ENCODE measurements around the gene TIMM8A. TPM values are rescaled to one million over a fixed set of nuclear protein-coding genes. Genes with fewer than 3 reads are reported as not detected.

Gene TIMM8A
- total RNA-seq, 3 donors from 2014 or later (not counting 1 experiment from before 2014, with no cell fraction given): 6.0 to 7.4 (median 7.0) TPM

DNA sequence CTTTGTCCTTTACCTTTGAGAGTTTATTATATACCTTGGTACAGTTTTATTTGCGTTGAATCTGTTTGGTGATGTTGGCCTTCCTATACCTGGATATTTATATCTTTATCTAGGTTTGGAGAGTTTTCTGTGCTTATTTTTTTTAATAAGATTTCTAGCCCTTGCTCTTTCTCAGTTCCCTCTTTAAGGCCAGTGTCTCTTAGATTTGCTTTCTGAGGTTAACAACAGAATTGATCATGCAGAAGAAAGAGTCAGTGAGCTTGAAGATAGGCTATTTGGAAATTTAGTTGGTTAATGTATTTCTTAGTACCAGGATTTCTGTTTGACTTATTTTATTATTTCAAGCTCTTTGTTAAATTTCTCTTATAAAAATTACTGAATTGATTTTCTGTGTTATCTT is 44.8 kb downstream of the TIMM8A start:
- peaks cover 0 to 6% of the 10 kb centered on the region in 2 donors for H3K27me3 Mint-ChIP-seq (ENCODE audit: low read depth in 2 of 2)
- no peaks in the 10 kb centered on the region for H3K9me3 Mint-ChIP-seq
- Histone ChIP-seq H3K36me3 (ENCODE audit: control insufficient read depth, insufficient read depth, low read length) (no peaks in the 10 kb centered on the region), H3K4me3 (ENCODE audit: low read length) (no peak overlapping the region), H3K4me1 (ENCODE audit: control insufficient read depth, insufficient read depth, low read length) (no peaks in the 10 kb centered on the region), H3K27ac (ENCODE audit: low read length) (no peak overlapping the region), H3K9me3 (ENCODE audit: control insufficient read depth, insufficient read depth, low read length) (no peaks in the 10 kb centered on the region), H3K27me3 (ENCODE audit: control insufficient read depth, insufficient read depth, low read length) (no peaks in the 10 kb centered on the region)
- no peak for ATAC-seq
- no peaks in the 10 kb centered on the region for H3K36me3 Mint-ChIP-seq
- H3K4me1 Mint-ChIP-seq: no peaks in the 10 kb centered on the region
- TF ChIP-seq, protein P1, sequence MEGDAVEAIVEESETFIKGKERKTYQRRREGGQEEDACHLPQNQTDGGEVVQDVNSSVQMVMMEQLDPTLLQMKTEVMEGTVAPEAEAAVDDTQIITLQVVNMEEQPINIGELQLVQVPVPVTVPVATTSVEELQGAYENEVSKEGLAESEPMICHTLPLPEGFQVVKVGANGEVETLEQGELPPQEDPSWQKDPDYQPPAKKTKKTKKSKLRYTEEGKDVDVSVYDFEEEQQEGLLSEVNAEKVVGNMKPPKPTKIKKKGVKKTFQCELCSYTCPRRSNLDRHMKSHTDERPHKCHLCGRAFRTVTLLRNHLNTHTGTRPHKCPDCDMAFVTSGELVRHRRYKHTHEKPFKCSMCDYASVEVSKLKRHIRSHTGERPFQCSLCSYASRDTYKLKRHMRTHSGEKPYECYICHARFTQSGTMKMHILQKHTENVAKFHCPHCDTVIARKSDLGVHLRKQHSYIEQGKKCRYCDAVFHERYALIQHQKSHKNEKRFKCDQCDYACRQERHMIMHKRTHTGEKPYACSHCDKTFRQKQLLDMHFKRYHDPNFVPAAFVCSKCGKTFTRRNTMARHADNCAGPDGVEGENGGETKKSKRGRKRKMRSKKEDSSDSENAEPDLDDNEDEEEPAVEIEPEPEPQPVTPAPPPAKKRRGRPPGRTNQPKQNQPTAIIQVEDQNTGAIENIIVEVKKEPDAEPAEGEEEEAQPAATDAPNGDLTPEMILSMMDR (IDR thresholded peaks at IDR 0.05): no peak
- no peak overlapping the region for H3K4me3 Mint-ChIP-seq
- DNase-seq: no peak
- no peak overlapping the region for H3K27ac Mint-ChIP-seq
- intact Hi-C loops (cut with micrococcal nuclease): no loop called here
- no CpG with 5 or more reads among the region's 1 CpG for WGBS (ENCODE audit: insufficient coverage)

Other genes with a start within 250 kb of the TIMM8A start
- gene DRP2, start 129.0 kb downstream of the TIMM8A start, total RNA-seq: under 1 TPM in 1 of 3 donors, not detected in 2; 0.07 TPM
- not detected for gene TAF7L, start 57.4 kb downstream of the TIMM8A start, total RNA-seq
- 10 to 100 TPM in 1 of 3 donors, 1 to 10 TPM in 2; 4.4 to 48.2 (median 9.0) TPM for gene BTK, start 37.4 kb upstream of the TIMM8A start, total RNA-seq
- 100 to 1,000 TPM in 1 of 3 donors, 10 to 100 TPM in 2; 88.0 to 108 (median 91.5) TPM for gene RPL36A, start 42.3 kb upstream of the TIMM8A start, total RNA-seq
- 10 to 100 TPM; 34.9 to 71.9 (median 47.9) TPM for gene GLA, start 59.2 kb upstream of the TIMM8A start, total RNA-seq
- 10 to 100 TPM; 47.3 to 56.1 (median 52.9) TPM for gene HNRNPH2, start 59.5 kb upstream of the TIMM8A start, total RNA-seq
- gene ARMCX4, start 136.7 kb upstream of the TIMM8A start, total RNA-seq: 1 to 10 TPM; 7.9 to 9.2 (median 8.5) TPM
- under 1 TPM; 0.18 to 0.31 (median 0.27) TPM for gene ARMCX1, start 201.8 kb upstream of the TIMM8A start, total RNA-seq

All from natural killer cell (primary cell).